HK-2 (cell line): ENCODE results near the gene TRH.
"Not testable (repeated sequence)": the region's sequence is repeated elsewhere in the genome, so short reads cannot be mapped to it uniquely, and the experiment has no call there.

Experiments
- DNase-seq: peaks from one replicate; pipeline ENCODE4 v3.0.0-alpha.2; 2018; ENCODE audit not compliant: unreplicated experiment

Gene TRH

DNA sequence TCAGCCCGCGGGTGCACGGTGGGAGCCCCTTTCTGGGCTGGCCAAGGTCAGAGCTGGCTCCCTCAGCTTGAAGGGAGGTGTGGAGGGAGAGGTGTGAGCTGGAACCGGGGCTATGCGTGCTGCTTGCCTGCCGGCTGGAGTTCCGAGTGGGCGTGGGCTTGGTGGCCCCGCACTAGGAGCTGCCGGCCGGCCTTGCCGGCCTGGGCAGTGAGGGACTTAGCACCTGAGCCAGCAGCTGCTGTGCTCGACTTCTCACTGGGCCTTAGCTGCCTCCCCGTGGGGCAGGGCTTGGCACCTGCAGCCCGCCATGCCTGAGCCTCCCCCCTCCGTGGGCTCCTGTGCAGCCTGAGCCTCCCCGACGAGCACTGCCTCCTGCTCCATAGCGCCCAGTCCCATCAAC lies 36.0 kb downstream of the TRH start:
- no peak for DNase-seq

DNA sequence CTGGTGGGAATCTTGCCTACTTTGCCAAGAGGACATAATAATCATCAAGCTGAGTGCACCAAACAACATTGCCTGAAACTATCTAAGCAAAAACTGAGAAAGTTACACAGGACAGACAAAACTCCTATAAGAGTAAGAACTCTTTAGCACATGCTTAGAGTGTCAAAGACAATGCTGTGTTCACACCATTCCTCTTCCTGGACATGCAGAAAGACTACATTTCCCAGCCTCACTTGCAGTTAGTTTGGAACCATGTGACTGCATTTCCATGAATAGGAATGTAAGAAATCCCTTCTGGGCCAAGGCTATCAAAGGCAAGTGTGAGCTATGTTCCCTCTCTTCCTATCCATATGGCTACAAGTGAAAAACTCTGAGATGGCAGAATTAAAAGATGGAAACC lies 37.6 kb downstream of the TRH start:
- not testable (repeated sequence) for DNase-seq

DNA sequence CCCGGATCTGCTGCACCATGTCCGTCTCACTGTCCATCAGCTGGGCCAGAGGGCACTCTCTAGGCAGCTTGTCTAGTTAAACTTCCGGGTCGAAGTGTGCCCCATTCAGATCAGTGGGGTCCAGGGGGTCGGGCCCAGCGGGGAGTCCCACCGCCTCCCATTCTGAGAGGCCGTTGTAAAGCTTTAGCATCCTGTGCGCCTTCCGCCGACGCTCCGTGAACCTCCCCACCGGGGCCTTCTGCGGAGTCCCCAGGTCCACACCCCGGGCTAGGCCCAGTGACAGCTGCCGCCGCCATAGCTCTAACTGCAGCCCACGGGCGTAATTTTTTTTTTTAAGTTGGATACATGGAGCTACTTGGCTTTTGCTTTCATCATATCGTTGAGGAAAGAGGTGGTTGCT lies 38.7 kb downstream of the TRH start:
- not testable (repeated sequence) for DNase-seq

DNA sequence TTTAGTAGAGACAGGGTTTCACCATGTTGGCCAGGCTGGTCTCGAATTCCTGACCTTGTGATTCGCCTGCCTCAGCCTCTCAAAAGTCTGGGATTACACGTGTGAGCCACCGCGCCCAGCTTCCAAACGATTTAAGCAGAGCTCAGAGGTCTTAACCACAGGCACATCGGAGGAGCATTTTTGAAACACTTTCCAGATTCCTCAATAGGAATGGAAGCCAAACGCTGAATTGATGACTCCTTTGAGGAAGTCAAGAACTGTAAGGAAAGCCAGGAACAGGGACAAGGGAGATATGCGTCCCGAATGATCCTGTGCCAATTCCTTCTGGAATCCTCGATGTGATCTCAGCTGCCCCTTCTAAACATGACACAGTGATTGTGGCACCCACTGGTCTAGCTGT lies 40.0 kb downstream of the TRH start:
- no peak for DNase-seq

DNA sequence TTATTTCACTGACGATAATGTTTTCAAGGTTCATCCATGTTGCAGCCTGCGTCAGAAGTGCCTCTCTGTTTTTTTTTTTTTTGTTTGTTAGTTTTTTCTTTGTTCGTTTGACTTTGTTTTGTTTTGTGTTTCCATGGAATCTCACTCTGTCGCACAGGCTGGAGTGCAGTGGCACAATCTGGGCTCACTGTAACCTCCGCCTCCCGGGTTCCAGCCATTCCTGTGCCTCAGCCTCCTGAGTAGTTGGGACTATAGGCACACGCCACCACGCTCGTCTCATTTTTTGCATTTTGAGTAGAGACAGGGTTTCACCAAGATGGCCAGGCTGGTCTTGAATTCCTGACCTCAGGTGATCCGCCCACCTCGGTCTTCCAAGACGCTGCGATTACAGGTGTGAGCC lies 43.1 kb downstream of the TRH start:
- DNase-seq = not testable (repeated sequence)

DNA sequence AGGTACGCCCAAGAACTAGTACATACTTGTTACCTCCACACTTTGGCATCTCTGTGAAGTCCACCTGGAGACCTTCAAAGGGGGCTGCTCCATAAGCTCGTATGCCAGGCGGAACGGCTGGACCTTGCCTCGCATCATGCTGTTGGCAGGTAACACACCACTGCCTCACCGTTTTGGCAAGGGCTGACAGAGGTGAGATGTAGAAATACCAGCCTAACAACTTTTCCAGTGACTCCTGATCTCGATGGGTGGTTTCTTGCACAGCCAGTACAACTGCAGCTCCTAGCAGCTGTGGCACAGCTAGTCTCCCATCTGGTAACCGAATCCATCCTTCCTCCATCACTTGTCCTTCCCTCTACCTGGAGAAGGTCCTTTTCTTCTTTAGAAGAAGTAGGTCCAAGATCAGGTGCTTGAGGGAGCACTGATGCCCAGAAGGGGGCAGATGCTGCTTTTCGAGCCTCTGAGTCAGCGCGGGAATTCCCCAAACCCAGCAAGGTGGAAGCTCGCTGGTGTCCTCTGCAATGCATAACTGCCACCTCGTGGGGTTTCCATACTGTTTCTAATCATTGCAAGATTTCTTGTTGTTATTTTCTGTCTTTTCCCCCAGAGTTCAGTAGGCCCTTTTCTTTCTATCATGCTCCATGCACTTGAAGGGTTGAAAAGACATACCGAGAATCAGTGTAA lies 51.8 kb downstream of the TRH start:
- DNase-seq = not testable (repeated sequence)

DNA sequence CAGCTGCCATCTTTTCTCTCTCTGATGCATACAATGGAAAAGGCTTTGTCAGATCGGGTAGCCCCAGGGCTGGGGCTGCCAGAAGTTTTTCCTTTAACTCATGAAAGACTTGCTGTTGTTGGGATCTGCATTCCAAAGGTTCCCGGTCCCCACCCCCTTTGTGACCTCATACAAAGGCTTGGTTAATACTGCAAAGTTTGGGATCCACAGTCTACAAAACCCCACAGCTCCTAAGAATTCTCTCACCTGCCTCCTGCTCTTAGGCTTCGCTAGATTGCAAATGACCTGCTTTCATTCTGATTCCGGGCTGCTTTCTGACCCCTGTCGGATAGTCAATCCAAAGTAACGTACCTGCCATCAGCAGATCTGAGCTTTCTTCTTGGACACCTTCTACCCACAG lies 52.9 kb downstream of the TRH start:
- DNase-seq = not testable (repeated sequence)
